H1 (cell line): ENCODE data around the gene ALG6. TPM values are rescaled to one million over a fixed set of nuclear protein-coding genes. Genes with fewer than 3 reads are reported as not detected.
A peak's percentile ranks its signal among the peaks of the same experiment; 100 is the strongest.

Experiments used
- CHD7 ChIP-seq: fragments of 300-600 bp; sonication (generic); IDR thresholded peaks from 2 replicates; pipeline ENCODE4 v1.7.1; 2012; ENCODE audit warnings: low read length, moderate library complexity, mild to moderate bottlenecking, inconsistent platforms; ENCODE audit not compliant: insufficient replicate concordance
- CTCF ChIP-seq, 3 experiments: IDR thresholded peaks; 1 replicate in 2 of 3; 2 replicates in 1 of 3; pipeline versions ENCODE4 v1.5.1 to v1.6.1; 2011; ENCODE audit warnings: low read length in 3 of 3, mild to moderate bottlenecking in 3 of 3, inconsistent platforms in 2 of 3, low read depth in 1 of 3, moderate library complexity in 1 of 3; ENCODE audit not compliant: insufficient read depth in 1 of 3; ENCODE audit errors: control extremely low read depth in 1 of 3
- E2F6 ChIP-seq: IDR thresholded peaks from 2 replicates; pipeline ENCODE4 v1.6.1; 2012; ENCODE audit warnings: inconsistent platforms
- polyA plus RNA-seq, 7 experiments: library from polyadenylated mRNA; depleted of rRNA in 3 of 7; stranded (reverse) in 5 of 7; unstranded in 2 of 7; fragments of >200 nt in 5 of 7; fragments of 200-250 nt in 2 of 7; gene quantifications; 1 replicate in 5 of 7; 2 replicates in 1 of 7; 4 replicates in 1 of 7; pipeline versions ENCODE4 v1.2.1 to v1.2.3, GENCODE V29; 2011 to 2013; ENCODE audit warnings: missing spikeins in 2 of 7, mixed read lengths in 2 of 7
- total RNA-seq: library from RNA; stranded (reverse); fragmentation: NEBNext Ultra II Directional; extraction: Animal tissue kit (Norgen Biotek cat#: 25700); gene quantifications from 2 replicates; pipeline ENCODE4 v1.2.1, GENCODE V29; 2021

The ALG6 gene
- total and polyA plus RNA-seq, 2 of the 8 experiments (the other 6 are each of a cell fraction or from before 2014, with no cell fraction given), result 17.8 to 26.8 TPM

- TF ChIP-seq CHD7 (no peak), CTCF (IDR thresholded peaks at IDR 0.05; ENCODE audit: control extremely low read depth in 1 of 3, insufficient read depth in 1 of 3, low read depth in 1 of 3, low read length in 3 of 3) (peak in 1 of 3 experiments; percentile 6; a peak in 1 of 4 replicates), E2F6 (no peak)
Observed at GRCh38 chr1:63322944-63323864, 44.2 kb upstream of the ALG6 start (continued).
